ENCODE data around the gene GPX5.

GRCh38 chr6:28522594-28523240 lies 3.0 kb upstream of the GPX5 start:
- no peak for TF ChIP-seq ZBTB7A (IDR thresholded peaks at IDR 0.05; ENCODE audit: low read depth)
- TF ChIP-seq YY1 (IDR thresholded peaks at IDR 0.05; ENCODE audit: low read depth), result no peak
- TF ChIP-seq REST (IDR thresholded peaks at IDR 0.05; ENCODE audit: low read depth), result no peak
